Amniotic stem cell (primary cell): ENCODE measurements around the gene FAM47E.

Source experiments
- DNase-seq: peaks from one replicate; lab custom pipeline; 2025; lab: John Stamatoyannopoulos, UW

The FAM47E gene

GRCh38 chr4:76301068-76301774 is 49.7 kb downstream of the FAM47E start:
- peak; percentile 67 for DNase-seq

GRCh38 chr4:76301775-76302162 is 50.2 kb downstream of the FAM47E start:
- DNase-seq: no peak

- DNase-seq: no peak
Measured at GRCh38 chr4:76302826-76303438, 51.4 kb downstream of the FAM47E start.

- no peak for DNase-seq
Measured at GRCh38 chr4:76305033-76305687, 53.6 kb downstream of the FAM47E start.

GRCh38 chr4:76305971-76306881 is 54.7 kb downstream of the FAM47E start, which contains the start of gene STBD1:
STBD1 (plus strand) TSS chr4:76306733; CDS start chr4:76306770, 37 bp downstream.
- DNase-seq: peak; percentile 16

- peak; percentile 18 for DNase-seq
Measured at GRCh38 chr4:76306882-76307659, 55.5 kb downstream of the FAM47E start.

- DNase-seq: no peak
Measured at GRCh38 chr4:76307660-76308014, 56.1 kb downstream of the FAM47E start.

GRCh38 chr4:76308548-76308947 is 57.0 kb downstream of the FAM47E start:
- DNase-seq: no peak

GRCh38 chr4:76309939-76310550 is 58.5 kb downstream of the FAM47E start:
- DNase-seq: no peak

GRCh38 chr4:76310683-76311082 is 59.2 kb downstream of the FAM47E start:
- DNase-seq: no peak

- no peak for DNase-seq
Measured at GRCh38 chr4:76311896-76312331, 60.4 kb downstream of the FAM47E start.

GRCh38 chr4:76312457-76312856 is 60.9 kb downstream of the FAM47E start:
- DNase-seq: no peak

GRCh38 chr4:76313547-76313946 is 62.0 kb downstream of the FAM47E start:
- no peak for DNase-seq

GRCh38 chr4:76315267-76315918 is 63.9 kb downstream of the FAM47E start:
- no peak for DNase-seq

GRCh38 chr4:76316131-76316530 is 64.6 kb downstream of the FAM47E start:
- no peak for DNase-seq

GRCh38 chr4:76322236-76322635 is 70.7 kb downstream of the FAM47E start:
- no peak for DNase-seq

- no peak for DNase-seq
Measured at GRCh38 chr4:76325072-76325471, 73.6 kb downstream of the FAM47E start.

- no peak for DNase-seq
Measured at GRCh38 chr4:76326515-76326914, 75.0 kb downstream of the FAM47E start.
